GM12878 (cell line): ENCODE data around the gene RHOB. TPM values are rescaled to one million over a fixed set of nuclear protein-coding genes. Genes with fewer than 3 reads are reported as not detected.

Experiments used
- ATAC-seq: fragments of 200-7000 bp; cut with Tn5 transposase; 3 replicates; pipeline ENCODE4 v1.9.1; 2020; ENCODE audit warnings: mild to moderate bottlenecking, moderate library complexity
- BruUV-seq: library from RNA; stranded (reverse); fragments of 400-500 nt; replicated peaks from 2 replicates; lab custom pipeline; 2021; lab: Mats Ljungman, UMichigan
- CTCF ChIA-PET: fragments of 300-600 bp; sonication (Branson Sonifier 250); formaldehyde crosslinking; extraction: SDS; loops from one replicate; lab custom pipeline; 2021; ENCODE audit warnings: inconsistent platforms; lab: Yijun Ruan, JAX
- POLR2A ChIA-PET: fragments of 350-600 bp; formaldehyde crosslinking; extraction: SDS; loops from one replicate; lab custom pipeline; 2021; ENCODE audit warnings: inconsistent platforms; lab: Charles Lee
- RAD21 ChIA-PET: fragments of 300-600 bp; sonication (Branson Sonifier 250); formaldehyde crosslinking; loops from one replicate; lab custom pipeline; 2023; ENCODE audit warnings: antibody characterized with exemption; ENCODE audit not compliant: unreplicated experiment; lab: Charles Lee
- SMC1A ChIA-PET: fragments of 300-600 bp; sonication (Branson Sonifier 250); formaldehyde crosslinking; loops from one replicate; lab custom pipeline; 2023; ENCODE audit not compliant: unreplicated experiment, uncharacterized antibody; lab: Charles Lee
- DNase-seq: peaks from one replicate; pipeline ENCODE4 v3.0.0-alpha.2; 2011; ENCODE audit warnings: low read depth, low spot score
- FAIRE-seq: peaks from 3 replicates; lab custom pipeline; 2011; peaks lifted over from hg19 to GRCh38; lab: Jason Lieb, UNC
- H2AFZ ChIP-seq: 2 replicates; pipeline ENCODE4 v1.6.0; 2011; ENCODE audit warnings: low read depth, low read length, control low read depth; ENCODE audit not compliant: control insufficient read depth
- H3K27ac ChIP-seq: 2 replicates; pipeline ENCODE4 v1.5.1; 2011; ENCODE audit warnings: control low read depth; ENCODE audit not compliant: control insufficient read depth, insufficient read depth
- H3K27me3 ChIP-seq, 2 experiments: replicated peaks in 1 of 2; 2 replicates each; pipeline versions ENCODE4 v1.6.0 to v1.6.1; 2011; ENCODE audit warnings: low read length in 1 of 2; ENCODE audit not compliant: control insufficient read depth in 2 of 2, insufficient read depth in 2 of 2
- H3K36me3 ChIP-seq, 2 experiments: 2 replicates each; pipeline ENCODE4 v1.5.1; 2011; ENCODE audit warnings: low read length in 1 of 2; ENCODE audit not compliant: control insufficient read depth in 2 of 2, insufficient read depth in 2 of 2
- H3K4me1 ChIP-seq: 2 replicates; pipeline ENCODE4 v1.6.1; 2011; ENCODE audit warnings: mild to moderate bottlenecking, low read length, moderate library complexity, mixed read lengths; ENCODE audit not compliant: control insufficient read depth, insufficient read depth
- H3K4me2 ChIP-seq: 2 replicates; pipeline ENCODE4 v1.6.0; 2011; ENCODE audit warnings: control low read depth; ENCODE audit not compliant: control insufficient read depth, insufficient read depth
- H3K4me3 ChIP-seq: fragments of 200-600 bp; sonication (generic); 2 replicates; pipeline ENCODE4 v1.5.1; 2016
- H3K79me2 ChIP-seq: 2 replicates; pipeline ENCODE4 v1.6.0; 2011; ENCODE audit warnings: low read length; ENCODE audit not compliant: control insufficient read depth, insufficient read depth
- H3K9ac ChIP-seq: 2 replicates; pipeline ENCODE4 v1.8.0; 2011; ENCODE audit warnings: low read length, control low read depth, mixed read lengths; ENCODE audit not compliant: control insufficient read depth, insufficient read depth
- H3K9me3 ChIP-seq: replicated peaks from 3 replicates; pipeline ENCODE4 v1.5.1; 2011; ENCODE audit warnings: mild to moderate bottlenecking, low read length; ENCODE audit not compliant: control insufficient read depth, insufficient read depth
- H4K20me1 ChIP-seq: 2 replicates; pipeline ENCODE4 v1.6.0; 2011; ENCODE audit not compliant: control insufficient read depth, insufficient read depth
- ATF7 ChIP-seq: fragments of 450-650 bp; IDR thresholded peaks from 2 replicates; pipeline ENCODE4 v1.6.1; 2016; ENCODE audit warnings: low read depth, mild to moderate bottlenecking
- BCL3 ChIP-seq: IDR thresholded peaks from 2 replicates; pipeline ENCODE4 v1.6.1; 2011; ENCODE audit warnings: borderline replicate concordance, low read depth, mild to moderate bottlenecking, moderate library complexity, low read length; ENCODE audit not compliant: insufficient read depth, poor library complexity, severe bottlenecking
- CBFB ChIP-seq: IDR thresholded peaks from 2 replicates; pipeline ENCODE4 v1.6.1; 2016; ENCODE audit warnings: antibody characterized with exemption, low read depth
- GATAD2B ChIP-seq: fragments of 450-650 bp; conservative IDR thresholded peaks from 2 replicates; pipeline ENCODE4 v1.6.1; 2017; ENCODE audit warnings: low read depth, mild to moderate bottlenecking, moderate library complexity
- HCFC1 ChIP-seq: fragments of 150-350 bp; IDR thresholded peaks from 2 replicates; pipeline ENCODE4 v1.6.1; 2014; ENCODE audit warnings: low read length
- HDAC6 ChIP-seq: fragments of 200-600 bp; sonication (generic); IDR thresholded peaks from one replicate; pipeline ENCODE4 v1.8.0; 2017; ENCODE audit warnings: antibody characterized with exemption; ENCODE audit not compliant: unreplicated experiment
- IRF4 ChIP-seq: IDR thresholded peaks from 2 replicates; pipeline ENCODE4 v1.6.1; 2011; ENCODE audit warnings: low read depth, low read length
- MYC ChIP-seq: IDR thresholded peaks from 2 replicates; pipeline ENCODE4 v1.6.1; 2011; ENCODE audit warnings: mild to moderate bottlenecking, low read length, moderate library complexity, inconsistent platforms; ENCODE audit not compliant: insufficient read depth, insufficient replicate concordance, insufficient read length, severe bottlenecking
- NFYB ChIP-seq: IDR thresholded peaks from 2 replicates; pipeline ENCODE4 v1.6.1; 2011; ENCODE audit warnings: low read depth, mild to moderate bottlenecking, low read length, improper control_type of control experiment, moderate library complexity; ENCODE audit not compliant: insufficient read depth
- SPI1 ChIP-seq: IDR thresholded peaks from 2 replicates; pipeline ENCODE4 v1.6.1; 2011; ENCODE audit warnings: low read depth, mild to moderate bottlenecking, low read length, moderate library complexity, borderline replicate concordance; ENCODE audit not compliant: insufficient read depth
- YBX1 ChIP-seq: fragments of 450-650 bp; IDR thresholded peaks from 2 replicates; pipeline ENCODE4 v1.6.1; 2016; ENCODE audit warnings: antibody characterized with exemption
- ZNF24 ChIP-seq: fragments of 450-650 bp; IDR thresholded peaks from 2 replicates; pipeline ENCODE4 v1.6.1; 2017; ENCODE audit warnings: antibody characterized with exemption, mild to moderate bottlenecking
- ZNF687 ChIP-seq: fragments of 450-650 bp; IDR thresholded peaks from 2 replicates; pipeline ENCODE4 v1.6.1; 2017; ENCODE audit warnings: mild to moderate bottlenecking, moderate library complexity
- WGBS: methylation state at CpG from one replicate; pipeline ENCODE4 v1.1.6; 2016; ENCODE audit warnings: low lambda C conversion rate; ENCODE audit not compliant: insufficient replicate concordance, insufficient coverage; ENCODE audit errors: missing lambda C conversion rate; 5-methylcytosine and 5-hydroxymethylcytosine counted together
- in situ Hi-C: fragments of 300-500 bp; cut with MboI; formaldehyde crosslinking; loops from 9 replicates; pipeline ENCODE4 v1.14.3; 2018; ENCODE audit warnings: mixed read lengths
- intact Hi-C: fragments of 100-400 bp; cut with micrococcal nuclease; formaldehyde crosslinking; loops from one replicate; pipeline ENCODE4 v1.14.2; 2022; ENCODE audit not compliant: unreplicated experiment
- polyA plus RNA-seq, 11 experiments: library from polyadenylated mRNA; depleted of rRNA in 4 of 11; unstranded in 6 of 11; stranded (reverse) in 5 of 11; fragments of >200 nt; fragmentation: Nextera tagmentation in 4 of 11; fragmentation: Illumina TruSeq in 1 of 11; extraction: Ambion mirVana in 4 of 11; extraction: Trizol in 1 of 11; gene quantifications; 1 replicate in 1 of 11; 2 replicates in 10 of 11; pipeline versions ENCODE4 v1.2.1 to v1.2.3, GENCODE V29; 2011 to 2016; ENCODE audit warnings: inconsistent platforms in 2 of 11, missing spikeins in 2 of 11, low read depth in 1 of 11
- total RNA-seq, 4 experiments: library from RNA; depleted of rRNA in 3 of 4; stranded (reverse); fragments of >200 nt in 3 of 4; fragmentation: Illumina TruSeq in 1 of 4; extraction: Trizol in 1 of 4; gene quantifications; 2 replicates each; pipeline versions ENCODE4 v1.2.1 to v1.2.3, GENCODE V29; 2013 to 2021
- TF ChIP-seq, protein P1 (sequence below): IDR thresholded peaks from 2 replicates; pipeline ENCODE4 v1.6.1; 2011; ENCODE audit warnings: low read depth, low read length, improper control_type of control experiment, borderline replicate concordance

The RHOB gene
- total and polyA plus RNA-seq, 10 of the 15 experiments (the other 5 are each of a cell fraction or from before 2014, with no cell fraction given) = 0.03 to 4.5 (median 1.2) TPM

- Histone ChIP-seq H3K79me2 (peaks cover 1% of the 10 kb centered on the region; the same call in 1 of the 2 replicates), H3K27ac (no peak overlapping the region), H3K4me3 (no peak overlapping the region), H3K4me1 (peaks cover 3% of the 10 kb centered on the region), H3K27me3 (peaks cover 6 to 9% of the 10 kb centered on the region in 2 experiments; a peak in 3 of 4 replicates), H3K4me2 (no peak overlapping the region), H4K20me1 (no peaks in the 10 kb centered on the region), H3K36me3 (no peaks in the 10 kb centered on the region), H3K9ac (no peak overlapping the region), H2AFZ (no peak overlapping the region), H3K9me3 (no peaks in the 10 kb centered on the region; the same call in 2 of the 3 replicates)
- no peak for TF ChIP-seq NFYB
- no peak for TF ChIP-seq ZNF687
- TF ChIP-seq IRF4 = no peak
- no peak for TF ChIP-seq SPI1
- TF ChIP-seq HDAC6 = no peak
- TF ChIP-seq ZNF24 = no peak
- no peak for TF ChIP-seq MYC
- no peak for TF ChIP-seq BCL3
- no peak for TF ChIP-seq YBX1
- TF ChIP-seq ATF7 = no peak
- TF ChIP-seq, protein P1, sequence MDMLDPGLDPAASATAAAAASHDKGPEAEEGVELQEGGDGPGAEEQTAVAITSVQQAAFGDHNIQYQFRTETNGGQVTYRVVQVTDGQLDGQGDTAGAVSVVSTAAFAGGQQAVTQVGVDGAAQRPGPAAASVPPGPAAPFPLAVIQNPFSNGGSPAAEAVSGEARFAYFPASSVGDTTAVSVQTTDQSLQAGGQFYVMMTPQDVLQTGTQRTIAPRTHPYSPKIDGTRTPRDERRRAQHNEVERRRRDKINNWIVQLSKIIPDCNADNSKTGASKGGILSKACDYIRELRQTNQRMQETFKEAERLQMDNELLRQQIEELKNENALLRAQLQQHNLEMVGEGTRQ = no peak
- no peak for TF ChIP-seq HCFC1
- no peak for TF ChIP-seq CBFB
- no peak for TF ChIP-seq GATAD2B
- FAIRE-seq (no peak), ATAC-seq (no peak), DNase-seq (no peak)
- in situ Hi-C loops (no loop called here), intact Hi-C loops (no loop called here)
- ChIA-PET SMC1A (interaction anchor here (0.9 to 3.1 kb wide), 3 partner anchors 8 to 184 kb away, joined by 3 to 12 read pairs (median 9); no protein-coding TSS in a partner anchor), RAD21 (interaction anchor here (0.8 to 1.4 kb wide), 3 partner anchors 75 to 200 kb away, joined by 3 to 6 read pairs (median 4); partner anchors contain the start of gene HS1BP3), CTCF (interaction anchor here (0.6 to 1.6 kb wide), 8 partner anchors 10 to 200 kb away, joined by 3 to 6 read pairs (median 4); no protein-coding TSS in a partner anchor), POLR2A (no interaction called here)
- no TSS peak for BruUV-seq
- WGBS = 49% methylated on average over 6 of the region's 6 CpGs
Measured at GRCh38 chr2:20450201-20450999, 3.5 kb downstream of the RHOB start.
